Endothelial cell of umbilical vein (primary cell): Measurements from ENCODE around the gene ZNF280D. TPM values are rescaled to one million over a fixed set of nuclear protein-coding genes. Genes with fewer than 3 reads are reported as not detected.

Experiments used
- BruUV-seq: library from RNA; stranded (reverse); fragments of 400-500 nt; replicated peaks from 2 replicates; lab custom pipeline; 2021; lab: Mats Ljungman, UMichigan
- CTCF ChIA-PET: fragments of 300-600, 350-600 bp; sonication (Branson Sonifier 250); formaldehyde crosslinking; loops from one replicate; lab custom pipeline; 2021; ENCODE audit warnings: antibody characterized with exemption, inconsistent platforms; lab: Charles Lee
- POLR2A ChIA-PET: fragments of 300-600, 350-600 bp; sonication (Branson Sonifier 250); formaldehyde crosslinking; loops from one replicate; lab custom pipeline; 2021; ENCODE audit warnings: antibody characterized with exemption, inconsistent platforms; lab: Charles Lee
- DNase-seq: peaks from one replicate; pipeline ENCODE4 v3.0.0-alpha.2; 2011; ENCODE audit warnings: low read depth, low spot score
- FAIRE-seq: peaks from 2 replicates; lab custom pipeline; 2011; peaks lifted over from hg19 to GRCh38; lab: Jason Lieb, UNC
- H2AFZ ChIP-seq: 2 replicates; pipeline ENCODE4 v1.6.0; 2012; ENCODE audit warnings: low read depth, low read length, control low read depth, inconsistent platforms
- H3K27ac ChIP-seq: 2 replicates; pipeline ENCODE4 v1.5.1; 2011; ENCODE audit warnings: low read depth, mild to moderate bottlenecking, control low read depth, low read length, moderate library complexity; ENCODE audit not compliant: insufficient read depth
- H3K27me3 ChIP-seq, 2 experiments: 2 replicates each; pipeline versions ENCODE4 v1.6.0 to v1.6.1; 2011; ENCODE audit warnings: low read length in 2 of 2, mixed read lengths in 1 of 2; ENCODE audit not compliant: control insufficient read depth in 2 of 2, insufficient read depth in 2 of 2
- H3K36me3 ChIP-seq, 2 experiments: 2 replicates in 1 of 2; 3 replicates in 1 of 2; pipeline ENCODE4 v1.5.1; 2011; ENCODE audit warnings: low read length in 2 of 2, mild to moderate bottlenecking in 1 of 2, moderate library complexity in 1 of 2; ENCODE audit not compliant: control insufficient read depth in 2 of 2, insufficient read depth in 2 of 2; ENCODE audit errors: extremely low read depth in 1 of 2
- H3K4me1 ChIP-seq: 3 replicates; pipeline ENCODE4 v1.5.1; 2011; ENCODE audit warnings: mild to moderate bottlenecking, low read length; ENCODE audit not compliant: control insufficient read depth, insufficient read depth; ENCODE audit errors: extremely low read depth
- H3K4me2 ChIP-seq: 2 replicates; pipeline ENCODE4 v1.6.1; 2011; ENCODE audit warnings: low read length, control low read depth, mixed read lengths; ENCODE audit not compliant: insufficient read depth
- H3K4me3 ChIP-seq, 3 experiments: fragments of 200-600 bp in 1 of 3; sonication (generic), shearing (Covaris generic) in 1 of 3; replicated peaks in 1 of 3; 2 replicates each; pipeline ENCODE4 v1.5.1; 2011 to 2016; ENCODE audit warnings: control low read depth in 3 of 3, low read length in 3 of 3, mild to moderate bottlenecking in 2 of 3, inconsistent platforms in 1 of 3, low read depth in 1 of 3, moderate library complexity in 1 of 3; ENCODE audit not compliant: insufficient read depth in 1 of 3
- H3K79me2 ChIP-seq: 2 replicates; pipeline ENCODE4 v1.6.0; 2012; ENCODE audit warnings: low read length, inconsistent platforms; ENCODE audit not compliant: control insufficient read depth, insufficient read depth
- H3K9ac ChIP-seq: replicated peaks from 2 replicates; pipeline ENCODE3; 2011; ENCODE audit warnings: low read length, control low read depth; ENCODE audit not compliant: insufficient read depth; ENCODE audit errors: extremely low read depth
- H3K9me1 ChIP-seq: replicated peaks from 3 replicates; pipeline ENCODE4 v1.6.0; 2011; ENCODE audit warnings: mild to moderate bottlenecking, low read length; ENCODE audit not compliant: control insufficient read depth, insufficient read depth; ENCODE audit errors: extremely low read depth
- H3K9me3 ChIP-seq: replicated peaks from 2 replicates; pipeline ENCODE4 v1.5.1; 2012; ENCODE audit warnings: low read length, inconsistent platforms; ENCODE audit not compliant: control insufficient read depth, insufficient read depth
- H4K20me1 ChIP-seq: replicated peaks from 2 replicates; pipeline ENCODE3; 2011; ENCODE audit warnings: mild to moderate bottlenecking, low read length; ENCODE audit not compliant: control insufficient read depth, insufficient read depth; ENCODE audit errors: extremely low read depth
- CTCF ChIP-seq, 2 donors: IDR thresholded peaks; 1 replicate in 1 of 2; 2 replicates in 1 of 2; pipeline ENCODE4 v1.5.1; 2011; ENCODE audit warnings: low read length in 2 of 2, mild to moderate bottlenecking in 2 of 2, moderate library complexity in 2 of 2, control low read depth in 1 of 2, inconsistent platforms in 1 of 2, low read depth in 1 of 2; ENCODE audit not compliant: insufficient read depth in 1 of 2; ENCODE audit errors: extremely low read depth in 1 of 2
- EZH2 ChIP-seq: IDR thresholded peaks from 2 replicates; pipeline ENCODE4 v1.6.1; 2012; ENCODE audit warnings: borderline replicate concordance, low read depth, mild to moderate bottlenecking, moderate library complexity, low read length, inconsistent platforms; ENCODE audit not compliant: severe bottlenecking
- FOS ChIP-seq: IDR thresholded peaks from 2 replicates; pipeline ENCODE4 v1.6.1; 2011; ENCODE audit warnings: mild to moderate bottlenecking, low read length, moderate library complexity, borderline replicate concordance; ENCODE audit not compliant: insufficient read depth
- GATA2 ChIP-seq: IDR thresholded peaks from 2 replicates; pipeline ENCODE4 v1.7.0; 2011; ENCODE audit warnings: low read depth, mild to moderate bottlenecking, moderate library complexity, mixed read lengths, low read length; ENCODE audit not compliant: insufficient read length, insufficient read depth
- JUN ChIP-seq: IDR thresholded peaks from 2 replicates; pipeline ENCODE4 v1.6.1; 2011; ENCODE audit warnings: borderline replicate concordance, low read depth; ENCODE audit not compliant: insufficient read length, insufficient read depth
- MAX ChIP-seq: IDR thresholded peaks from 2 replicates; pipeline ENCODE4 v1.6.1; 2011; ENCODE audit not compliant: insufficient read depth, insufficient read length
- MYC ChIP-seq: IDR thresholded peaks from one replicate; pipeline ENCODE4 v1.6.1; 2011; ENCODE audit warnings: mild to moderate bottlenecking, low read depth, low read length
- POLR2A ChIP-seq: IDR thresholded peaks from 2 replicates; pipeline ENCODE4 v1.6.1; 2012; ENCODE audit warnings: low read depth, mild to moderate bottlenecking, control low read depth, low read length
- dilution Hi-C: fragments of 300-500 bp; cut with MboI; formaldehyde crosslinking; loops from one replicate; pipeline ENCODE4 v1.15.0; 2019; ENCODE audit warnings: low sequenced_read_pairs; ENCODE audit not compliant: extremely low pct_ligation_motif_present
- intact Hi-C: fragments of 100-400 bp; cut with micrococcal nuclease; formaldehyde crosslinking; loops from one replicate; pipeline ENCODE4 v1.10.0; 2022
- polyA plus RNA-seq, 4 experiments: library from polyadenylated mRNA; depleted of rRNA in 3 of 4; stranded (reverse) in 3 of 4; unstranded in 1 of 4; fragments of >200 nt; gene quantifications; 2 replicates each; pipeline versions ENCODE4 v1.2.1 to v1.2.3, GENCODE V29; 2011 to 2012; ENCODE audit warnings: missing spikeins in 1 of 4
- total RNA-seq: library from RNA; stranded (reverse); gene quantifications from 2 replicates; pipeline ENCODE4 v1.2.3, GENCODE V29; 2021

Gene ZNF280D
- total and polyA plus RNA-seq, 2 donors (not counting 3 experiments of a cell fraction or from before 2014, with no cell fraction given) = 9.6 to 42.1 TPM

- no peak overlapping the region for H3K4me3 ChIP-seq
- CTCF ChIA-PET = interaction anchor here (1.2 to 1.7 kb wide), 2 partner anchors 9 to 24 kb away, joined by 3 to 5 read pairs; no protein-coding TSS in a partner anchor
- peaks cover 18% of the 10 kb centered on the region for H3K4me1 ChIP-seq
- H3K27me3 ChIP-seq = no peaks in the 10 kb centered on the region
- H3K9me1 ChIP-seq = no peaks in the 10 kb centered on the region
- no peaks in the 10 kb centered on the region for H3K36me3 ChIP-seq
- dilution Hi-C loops (no loop called here), intact Hi-C loops (no loop called here)
- H3K27ac ChIP-seq = no peak overlapping the region
- H3K9me3 ChIP-seq = no peaks in the 10 kb centered on the region
- H3K4me2 ChIP-seq = no peak overlapping the region
- BruUV-seq = no TSS peak
- peak overlapping the region; percentile 9 for H2AFZ ChIP-seq
- TF ChIP-seq POLR2A (no peak), FOS (no peak), GATA2 (no peak), MYC (no peak)
- H3K9ac ChIP-seq = no peak overlapping the region
- H4K20me1 ChIP-seq = no peaks in the 10 kb centered on the region
- no peak for DNase-seq
- H3K79me2 ChIP-seq = no peaks in the 10 kb centered on the region
- no peak for FAIRE-seq
- POLR2A ChIA-PET = no interaction called here
Observed at GRCh38 chr15:56774356-56774755, 41.0 kb upstream of the ZNF280D start.

- Histone ChIP-seq H3K4me1 (peaks cover 18% of the 10 kb centered on the region), H2AFZ (no peak overlapping the region), H3K79me2 (no peaks in the 10 kb centered on the region), H3K4me2 (no peak overlapping the region), H3K9me1 (no peaks in the 10 kb centered on the region), H3K9me3 (no peaks in the 10 kb centered on the region), H3K36me3 (no peaks in the 10 kb centered on the region), H3K27ac (no peak overlapping the region), H4K20me1 (no peaks in the 10 kb centered on the region), H3K4me3 (no peak overlapping the region), H3K9ac (no peak overlapping the region), H3K27me3 (no peaks in the 10 kb centered on the region)
- intact Hi-C loops (loop anchor here (2.0 kb wide), 1 partner anchor 42 kb away; no protein-coding TSS in a partner anchor), dilution Hi-C loops (no loop called here)
- FAIRE-seq (peak; percentile 50), DNase-seq (no peak)
- ChIA-PET POLR2A (no interaction called here), CTCF (interaction anchor here (1.7 kb wide), 1 partner anchor 8 kb away, joined by 5 read pairs; no protein-coding TSS in a partner anchor)
- no peak for TF ChIP-seq EZH2
- no peak for TF ChIP-seq JUN
- no peak for TF ChIP-seq MAX
- TF ChIP-seq CTCF (IDR thresholded peaks at IDR 0.05; ENCODE audit: extremely low read depth in 1 of 2, insufficient read depth in 1 of 2, low read depth in 1 of 2, low read length in 2 of 2) = no peak
- no peak for TF ChIP-seq FOS
- BruUV-seq = no TSS peak
Observed at GRCh38 chr15:56772868-56773639, 39.7 kb upstream of the ZNF280D start.
